NAMALWA (cell line): ENCODE results near the gene RBPJL.

ENCODE experiments used
- DNase-seq: peaks from one replicate; pipeline ENCODE4 v3.0.0-alpha.2; 2015; ENCODE audit warnings: low spot score

RBPJL gene

GRCh38 chr20:45306431-45306982 lies at the start of gene RBPJL:
Gene RBPJL, plus strand, starts transcription at chr20:45306840. Its CDS starts 83 bp downstream, at chr20:45306923.
- DNase-seq: peak; percentile 22

GRCh38 chr20:45257161-45257560 lies 49.5 kb upstream of the RBPJL start:
- no peak for DNase-seq

GRCh38 chr20:45257711-45258110 lies 48.9 kb upstream of the RBPJL start:
- no peak for DNase-seq

- no peak for DNase-seq
Observed at GRCh38 chr20:45258259-45258658, 48.4 kb upstream of the RBPJL start.

- DNase-seq: no peak
Observed at GRCh38 chr20:45258664-45259063, 48.0 kb upstream of the RBPJL start.

GRCh38 chr20:45263556-45264266 lies 42.9 kb upstream of the RBPJL start:
- DNase-seq: no peak

- no peak for DNase-seq
Observed at GRCh38 chr20:45266977-45267376, 39.7 kb upstream of the RBPJL start.

- DNase-seq: no peak
Observed at GRCh38 chr20:45268531-45268930, 38.1 kb upstream of the RBPJL start.

- DNase-seq: no peak
Observed at GRCh38 chr20:45269056-45269455, 37.6 kb upstream of the RBPJL start.

- no peak for DNase-seq
Observed at GRCh38 chr20:45269754-45270270, 36.8 kb upstream of the RBPJL start.

GRCh38 chr20:45275338-45275737 lies 31.3 kb upstream of the RBPJL start:
- DNase-seq: no peak

- DNase-seq: no peak
Observed at GRCh38 chr20:45279992-45280391, 26.6 kb upstream of the RBPJL start.

GRCh38 chr20:45282700-45283550 lies 23.7 kb upstream of the RBPJL start:
- no peak for DNase-seq

- no peak for DNase-seq
Observed at GRCh38 chr20:45283551-45284057, 23.0 kb upstream of the RBPJL start.

GRCh38 chr20:45288376-45288775 lies 18.3 kb upstream of the RBPJL start:
- DNase-seq: no peak

- no peak for DNase-seq
Observed at GRCh38 chr20:45288860-45289259, 17.8 kb upstream of the RBPJL start.

GRCh38 chr20:45289942-45290676 lies 16.5 kb upstream of the RBPJL start:
- DNase-seq: no peak

- peak; percentile 87 for DNase-seq
Observed at GRCh38 chr20:45290677-45291355, 15.8 kb upstream of the RBPJL start.

GRCh38 chr20:45291526-45291925 lies 15.1 kb upstream of the RBPJL start:
- DNase-seq: no peak

GRCh38 chr20:45292343-45292742 lies 14.3 kb upstream of the RBPJL start:
- no peak for DNase-seq
